Measurements from ENCODE around the gene CDH20. TPM values are rescaled to one million over a fixed set of nuclear protein-coding genes. Genes with fewer than 3 reads are reported as not detected.
A peak's percentile ranks its signal among the peaks of the same experiment; 100 is the strongest.

Gene CDH20
- total RNA-seq, 1 donor from 2014 or later: not detected

DNA sequence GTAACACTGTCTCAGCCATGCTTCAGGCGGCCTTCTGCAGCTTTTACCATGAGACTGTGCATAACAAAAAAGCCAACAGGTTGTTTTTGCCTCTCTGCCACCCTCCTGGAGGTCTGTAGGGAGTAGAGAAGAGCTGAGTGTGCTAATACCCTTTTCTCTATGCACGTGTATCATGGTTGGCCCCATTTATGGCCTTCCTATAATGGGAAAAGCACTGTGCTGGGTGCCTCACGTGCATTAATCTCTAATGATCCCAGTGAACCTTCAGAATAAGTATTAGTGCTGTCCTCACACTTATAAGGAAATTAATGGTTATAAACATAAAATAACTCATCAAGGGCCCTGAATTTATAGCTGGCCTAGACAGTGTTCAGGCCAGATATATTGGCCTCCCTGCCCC is 164.2 kb downstream of the CDH20 start:
- TF ChIP-seq, protein P1, sequence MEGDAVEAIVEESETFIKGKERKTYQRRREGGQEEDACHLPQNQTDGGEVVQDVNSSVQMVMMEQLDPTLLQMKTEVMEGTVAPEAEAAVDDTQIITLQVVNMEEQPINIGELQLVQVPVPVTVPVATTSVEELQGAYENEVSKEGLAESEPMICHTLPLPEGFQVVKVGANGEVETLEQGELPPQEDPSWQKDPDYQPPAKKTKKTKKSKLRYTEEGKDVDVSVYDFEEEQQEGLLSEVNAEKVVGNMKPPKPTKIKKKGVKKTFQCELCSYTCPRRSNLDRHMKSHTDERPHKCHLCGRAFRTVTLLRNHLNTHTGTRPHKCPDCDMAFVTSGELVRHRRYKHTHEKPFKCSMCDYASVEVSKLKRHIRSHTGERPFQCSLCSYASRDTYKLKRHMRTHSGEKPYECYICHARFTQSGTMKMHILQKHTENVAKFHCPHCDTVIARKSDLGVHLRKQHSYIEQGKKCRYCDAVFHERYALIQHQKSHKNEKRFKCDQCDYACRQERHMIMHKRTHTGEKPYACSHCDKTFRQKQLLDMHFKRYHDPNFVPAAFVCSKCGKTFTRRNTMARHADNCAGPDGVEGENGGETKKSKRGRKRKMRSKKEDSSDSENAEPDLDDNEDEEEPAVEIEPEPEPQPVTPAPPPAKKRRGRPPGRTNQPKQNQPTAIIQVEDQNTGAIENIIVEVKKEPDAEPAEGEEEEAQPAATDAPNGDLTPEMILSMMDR (IDR thresholded peaks at IDR 0.05): no peak
- Mint-ChIP-seq H3K4me3 (ENCODE audit: unreplicated experiment) (no peak overlapping the region), H3K9me3 (ENCODE audit: low read depth) (no peaks in the 10 kb centered on the region), H3K27me3 (ENCODE audit: low read depth) (peaks cover 10% of the 10 kb centered on the region), H3K36me3 (ENCODE audit: low read depth) (no peaks in the 10 kb centered on the region), H3K27ac (ENCODE audit: unreplicated experiment) (no peak overlapping the region), H3K4me1 (ENCODE audit: low read depth) (no peaks in the 10 kb centered on the region)
- no peak for DNase-seq (ENCODE audit: low spot score)

DNA sequence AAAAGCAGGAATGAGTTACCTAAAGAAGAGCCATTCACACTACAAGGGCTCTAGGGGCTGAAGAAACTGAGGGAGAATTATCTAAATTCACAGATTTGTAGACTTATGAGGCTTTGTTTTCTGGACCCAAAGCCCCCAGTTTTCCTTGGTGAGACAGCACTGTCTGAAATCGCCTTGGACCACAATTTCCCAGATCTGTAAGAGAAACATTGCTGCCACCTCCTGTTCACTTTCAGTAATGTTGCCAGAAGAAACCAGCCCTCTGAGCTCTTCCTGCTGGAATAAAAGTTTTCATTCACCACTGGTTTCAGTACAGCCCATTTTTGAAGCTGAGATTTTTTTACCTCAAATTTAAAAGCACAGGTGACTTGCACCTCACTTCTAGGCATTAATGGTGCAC is 169.2 kb downstream of the CDH20 start:
- no peak overlapping the region for H3K4me3 Mint-ChIP-seq (ENCODE audit: unreplicated experiment)
- H3K27me3 Mint-ChIP-seq (ENCODE audit: low read depth): peaks cover 13% of the 10 kb centered on the region
- H3K36me3 Mint-ChIP-seq (ENCODE audit: low read depth): no peaks in the 10 kb centered on the region
- H3K27ac Mint-ChIP-seq (ENCODE audit: unreplicated experiment): no peak overlapping the region
- H3K9me3 Mint-ChIP-seq (ENCODE audit: low read depth): no peaks in the 10 kb centered on the region
- TF ChIP-seq, protein P1 (IDR thresholded peaks at IDR 0.05): peak; percentile 93
- DNase-seq (ENCODE audit: low spot score): no peak
- H3K4me1 Mint-ChIP-seq (ENCODE audit: low read depth): peaks cover 10% of the 10 kb centered on the region

DNA sequence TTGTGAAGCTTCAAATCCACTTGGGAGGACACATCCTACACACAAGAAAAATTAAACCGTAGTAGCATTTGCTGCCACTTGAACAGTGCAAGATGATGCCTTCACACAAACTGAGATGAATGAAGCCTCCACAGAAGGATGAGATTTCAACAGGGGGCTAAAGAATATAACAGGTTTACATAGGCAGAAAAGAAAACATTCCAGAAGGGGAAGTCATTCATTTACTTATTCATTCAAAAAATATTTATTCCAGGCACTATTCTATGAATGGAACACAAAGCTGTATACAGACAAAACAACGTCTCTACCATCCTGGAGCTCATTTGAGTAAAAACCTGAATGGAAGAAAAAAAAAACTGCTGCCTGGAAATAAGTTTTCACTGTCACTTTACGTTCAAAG is 170.5 kb downstream of the CDH20 start:
- Mint-ChIP-seq H3K9me3 (ENCODE audit: low read depth) (peaks cover 3% of the 10 kb centered on the region), H3K4me3 (ENCODE audit: unreplicated experiment) (no peak overlapping the region), H3K4me1 (ENCODE audit: low read depth) (peaks cover 10% of the 10 kb centered on the region), H3K27me3 (ENCODE audit: low read depth) (peaks cover 14% of the 10 kb centered on the region), H3K36me3 (ENCODE audit: low read depth) (peaks cover 2% of the 10 kb centered on the region), H3K27ac (ENCODE audit: unreplicated experiment) (no peak overlapping the region)
- TF ChIP-seq, protein P1 (IDR thresholded peaks at IDR 0.05): no peak
- DNase-seq (ENCODE audit: low spot score): no peak

DNA sequence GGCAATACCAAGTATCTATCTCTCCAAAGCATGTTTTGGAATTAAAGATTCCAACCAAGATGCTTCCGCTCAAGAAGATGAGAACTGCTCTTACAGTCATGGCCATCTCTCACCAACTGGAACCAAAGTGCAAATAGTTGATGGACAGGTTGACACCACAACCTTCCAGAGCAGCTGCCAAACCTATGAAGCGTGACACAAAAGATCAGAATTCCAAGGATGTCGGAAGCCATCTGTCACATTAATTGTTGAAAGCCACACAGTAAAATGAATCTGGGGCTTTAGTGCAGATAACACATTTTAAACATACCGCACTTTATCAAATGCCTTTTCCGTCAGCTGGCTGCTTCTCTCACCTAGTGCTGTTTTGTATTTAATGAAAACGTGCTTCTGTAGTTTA is 195.7 kb downstream of the CDH20 start:
- no peak overlapping the region for H3K27ac Mint-ChIP-seq (ENCODE audit: unreplicated experiment)
- H3K4me1 Mint-ChIP-seq (ENCODE audit: low read depth): no peaks in the 10 kb centered on the region
- H3K36me3 Mint-ChIP-seq (ENCODE audit: low read depth): peaks cover 2% of the 10 kb centered on the region
- H3K9me3 Mint-ChIP-seq (ENCODE audit: low read depth): no peaks in the 10 kb centered on the region
- TF ChIP-seq, protein P1 (IDR thresholded peaks at IDR 0.05): no peak
- H3K4me3 Mint-ChIP-seq (ENCODE audit: unreplicated experiment): no peak overlapping the region
- no peaks in the 10 kb centered on the region for H3K27me3 Mint-ChIP-seq (ENCODE audit: low read depth)
- DNase-seq (ENCODE audit: low spot score): no peak

DNA sequence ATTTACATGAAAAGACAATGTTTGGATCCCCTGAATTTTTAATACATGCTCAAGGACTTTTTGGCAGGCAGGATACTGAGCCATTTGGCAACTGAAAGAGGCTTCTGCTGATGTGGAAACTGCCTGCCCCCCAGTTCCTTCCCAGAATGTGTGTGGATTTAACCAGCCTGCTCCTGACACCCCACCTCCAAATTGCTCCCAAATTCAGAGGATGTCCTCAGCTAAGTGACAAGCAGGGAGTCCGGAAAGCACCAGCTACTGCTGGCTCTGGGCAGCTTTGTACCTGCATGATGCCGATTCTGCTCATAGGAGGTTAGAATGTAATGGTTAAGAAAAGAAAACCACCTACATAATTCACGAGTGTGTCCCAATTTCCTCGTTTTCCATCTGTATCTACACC is 197.5 kb downstream of the CDH20 start:
- H3K9me3 Mint-ChIP-seq (ENCODE audit: low read depth): no peaks in the 10 kb centered on the region
- TF ChIP-seq, protein P1 (IDR thresholded peaks at IDR 0.05): no peak
- H3K27me3 Mint-ChIP-seq (ENCODE audit: low read depth): peaks cover 1% of the 10 kb centered on the region
- H3K27ac Mint-ChIP-seq (ENCODE audit: unreplicated experiment): no peak overlapping the region
- no peak overlapping the region for H3K4me3 Mint-ChIP-seq (ENCODE audit: unreplicated experiment)
- H3K36me3 Mint-ChIP-seq (ENCODE audit: low read depth): no peaks in the 10 kb centered on the region
- no peaks in the 10 kb centered on the region for H3K4me1 Mint-ChIP-seq (ENCODE audit: low read depth)
- DNase-seq (ENCODE audit: low spot score): no peak

Data from chondrocyte (in vitro differentiated cells).